PC-3 (cell line): ENCODE measurements around the gene KCNH6. TPM values are rescaled to one million over a fixed set of nuclear protein-coding genes. Genes with fewer than 3 reads are reported as not detected.

Experiments used
- ATAC-seq: fragments of 200-7000 bp; cut with Tn5 transposase; 2 replicates; pipeline ENCODE4 v1.9.1; 2020; ENCODE audit warnings: mild to moderate bottlenecking, moderate library complexity
- BruUV-seq: library from RNA; stranded (reverse); fragments of 400-500 nt; replicated peaks from 2 replicates; lab custom pipeline; 2021; lab: Mats Ljungman, UMichigan
- CTCF ChIA-PET: fragments of 300-600 bp; sonication (Branson Sonifier 250); formaldehyde crosslinking; loops from one replicate; lab custom pipeline; 2022; ENCODE audit warnings: antibody characterized with exemption; lab: Charles Lee
- POLR2A ChIA-PET: fragments of 300-600 bp; sonication (Branson Sonifier 250); formaldehyde crosslinking; loops from one replicate; lab custom pipeline; 2022; ENCODE audit warnings: antibody characterized with exemption; ENCODE audit not compliant: unreplicated experiment; lab: Charles Lee
- DNase-seq: peaks from one replicate; pipeline ENCODE4 v3.0.0-alpha.2; 2015
- H2AFZ ChIP-seq: fragments of 300-600 bp; sonication (generic); 2 replicates; pipeline ENCODE4 v1.6.0; 2016; ENCODE audit warnings: antibody characterized with exemption, low read length
- H3F3A ChIP-seq: fragments of 300-600 bp; sonication (generic); one replicate; pipeline ENCODE4 v1.6.0; 2017; ENCODE audit warnings: antibody characterized with exemption, low read length, control low read depth, mild to moderate bottlenecking; ENCODE audit not compliant: unreplicated experiment
- H3K27ac ChIP-seq: fragments of 300-600 bp; sonication (generic); 2 replicates; pipeline ENCODE4 v1.5.1; 2016; ENCODE audit warnings: mild to moderate bottlenecking, low read length
- H3K27me3 ChIP-seq: fragments of 300-600 bp; sonication (generic); 2 replicates; pipeline ENCODE4 v1.6.1; 2016; ENCODE audit warnings: low read length, mixed read lengths
- H3K36me3 ChIP-seq: fragments of 300-600 bp; sonication (generic); 2 replicates; pipeline ENCODE4 v1.6.1; 2016; ENCODE audit warnings: low read depth, mixed run types, low read length, mixed read lengths
- H3K4me1 ChIP-seq: fragments of 300-600 bp; sonication (generic); 2 replicates; pipeline ENCODE4 v1.5.1; 2016; ENCODE audit warnings: low read length; ENCODE audit not compliant: insufficient read depth
- H3K4me2 ChIP-seq: fragments of 300-600 bp; sonication (generic); 2 replicates; pipeline ENCODE4 v1.6.0; 2016; ENCODE audit warnings: low read length
- H3K4me3 ChIP-seq: fragments of 300-600 bp; sonication (generic); 2 replicates; pipeline ENCODE4 v1.5.1; 2016; ENCODE audit warnings: mild to moderate bottlenecking, low read length, mixed read lengths
- H3K79me2 ChIP-seq: fragments of 300-600 bp; sonication (generic); 2 replicates; pipeline ENCODE4 v1.6.1; 2017; ENCODE audit warnings: low read length, mixed read lengths
- H3K9ac ChIP-seq: fragments of 300-600 bp; sonication (generic); 2 replicates; pipeline ENCODE4 v1.6.0; 2016; ENCODE audit warnings: mild to moderate bottlenecking, low read length
- H3K9me2 ChIP-seq: fragments of 300-600 bp; sonication (generic); replicated peaks from 2 replicates; pipeline ENCODE4 v1.6.1; 2016; ENCODE audit warnings: mixed run types, low read length, mixed read lengths
- H3K9me3 ChIP-seq: fragments of 300-600 bp; sonication (generic); 2 replicates; pipeline ENCODE4 v1.6.1; 2016; ENCODE audit warnings: low read length, mixed read lengths
- H4K20me1 ChIP-seq: fragments of 300-600 bp; sonication (generic); 2 replicates; pipeline ENCODE4 v1.6.1; 2016; ENCODE audit warnings: low read length, mixed read lengths
- EZH2 ChIP-seq: fragments of 300-600 bp; sonication (generic); IDR thresholded peaks from one replicate; pipeline ENCODE4 v1.6.1; 2017; ENCODE audit warnings: antibody characterized with exemption, mild to moderate bottlenecking, low read length; ENCODE audit not compliant: unreplicated experiment
- EZH2phosphoT487 ChIP-seq: fragments of 300-600 bp; sonication (generic); IDR thresholded peaks from 2 replicates; pipeline ENCODE4 v1.6.1; 2018; ENCODE audit warnings: mild to moderate bottlenecking, antibody characterized with exemption, low read length, borderline replicate concordance
- intact Hi-C: fragments of 100-400 bp; cut with micrococcal nuclease; formaldehyde crosslinking; loops from 2 replicates; pipeline ENCODE4 v1.9.0; 2023
- total RNA-seq: library from RNA; depleted of rRNA; stranded (reverse); fragments of >200 nt; gene quantifications from 2 replicates; pipeline ENCODE4 v1.2.3, GENCODE V29; 2014
- TF ChIP-seq, protein P1 (sequence below): fragments of 300-600 bp; sonication (generic); conservative IDR thresholded peaks from 2 replicates; pipeline ENCODE4 v1.5.1; 2017; ENCODE audit warnings: antibody characterized with exemption, low read depth, mild to moderate bottlenecking, low read length

KCNH6 gene
- total RNA-seq, 1 experiment from 2014 or later: not detected

DNA sequence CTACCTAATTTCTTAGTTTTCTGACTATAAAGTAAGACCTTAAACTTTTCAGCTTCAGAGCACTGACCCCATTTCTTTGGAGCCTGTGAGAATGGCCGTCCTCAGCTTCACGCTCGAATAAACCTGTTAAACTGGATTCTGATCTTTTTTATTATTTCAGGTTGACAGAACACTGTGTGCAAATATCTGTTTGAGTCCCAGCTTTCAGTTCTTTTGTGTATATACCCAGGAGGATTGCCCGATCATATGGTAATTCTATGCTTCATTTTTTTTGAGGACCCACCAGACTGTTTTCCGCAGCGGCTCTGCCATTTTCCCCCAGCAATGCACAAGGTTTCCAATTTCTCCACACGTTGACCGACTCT, 19.8 kb upstream of the KCNH6 start:
- TF ChIP-seq EZH2phosphoT487: 0 out of 2 replicates have a peak, but pooled peaks have one; percentile 4
- TF ChIP-seq, protein P1, sequence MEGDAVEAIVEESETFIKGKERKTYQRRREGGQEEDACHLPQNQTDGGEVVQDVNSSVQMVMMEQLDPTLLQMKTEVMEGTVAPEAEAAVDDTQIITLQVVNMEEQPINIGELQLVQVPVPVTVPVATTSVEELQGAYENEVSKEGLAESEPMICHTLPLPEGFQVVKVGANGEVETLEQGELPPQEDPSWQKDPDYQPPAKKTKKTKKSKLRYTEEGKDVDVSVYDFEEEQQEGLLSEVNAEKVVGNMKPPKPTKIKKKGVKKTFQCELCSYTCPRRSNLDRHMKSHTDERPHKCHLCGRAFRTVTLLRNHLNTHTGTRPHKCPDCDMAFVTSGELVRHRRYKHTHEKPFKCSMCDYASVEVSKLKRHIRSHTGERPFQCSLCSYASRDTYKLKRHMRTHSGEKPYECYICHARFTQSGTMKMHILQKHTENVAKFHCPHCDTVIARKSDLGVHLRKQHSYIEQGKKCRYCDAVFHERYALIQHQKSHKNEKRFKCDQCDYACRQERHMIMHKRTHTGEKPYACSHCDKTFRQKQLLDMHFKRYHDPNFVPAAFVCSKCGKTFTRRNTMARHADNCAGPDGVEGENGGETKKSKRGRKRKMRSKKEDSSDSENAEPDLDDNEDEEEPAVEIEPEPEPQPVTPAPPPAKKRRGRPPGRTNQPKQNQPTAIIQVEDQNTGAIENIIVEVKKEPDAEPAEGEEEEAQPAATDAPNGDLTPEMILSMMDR: no peak
- no peak for TF ChIP-seq EZH2
- H3K27me3 ChIP-seq: peaks cover 19% of the 10 kb centered on the region; the same call in 1 of the 2 replicates
- no peaks in the 10 kb centered on the region for H3K9me3 ChIP-seq
- H3K9me2 ChIP-seq: no peaks in the 10 kb centered on the region
- ChIA-PET CTCF (interaction anchor here (0.6 kb wide), 1 partner anchor 97 kb away, joined by 3 read pairs; no protein-coding TSS in a partner anchor), POLR2A (interaction anchor here (0.7 kb wide), 1 partner anchor 23 kb away, joined by 3 read pairs; no protein-coding TSS in a partner anchor)
- peaks cover 5% of the 10 kb centered on the region; the same call in 1 of the 2 replicates for H3K4me1 ChIP-seq
- H3K79me2 ChIP-seq: no peaks in the 10 kb centered on the region
- DNase-seq (peak; percentile 54), ATAC-seq (peak; percentile 34; the same call in 1 of the 2 replicates)
- H2AFZ ChIP-seq: no peak overlapping the region
- H3F3A ChIP-seq: no peaks in the 10 kb centered on the region
- H3K4me2 ChIP-seq: peak overlapping the region; percentile 36
- no TSS peak for BruUV-seq
- H3K9ac ChIP-seq: no peak overlapping the region
- intact Hi-C loops: loop anchor here (2.0 kb wide), 1 partner anchor 47 kb away; the partner anchor contains the start of gene DCAF7
- 0 out of 2 replicates have a peak overlapping the region, but pooled peaks have one; percentile 17 for H3K4me3 ChIP-seq
- no peaks in the 10 kb centered on the region for H3K36me3 ChIP-seq
- no peaks in the 10 kb centered on the region for H4K20me1 ChIP-seq
- H3K27ac ChIP-seq: no peak overlapping the region

DNA sequence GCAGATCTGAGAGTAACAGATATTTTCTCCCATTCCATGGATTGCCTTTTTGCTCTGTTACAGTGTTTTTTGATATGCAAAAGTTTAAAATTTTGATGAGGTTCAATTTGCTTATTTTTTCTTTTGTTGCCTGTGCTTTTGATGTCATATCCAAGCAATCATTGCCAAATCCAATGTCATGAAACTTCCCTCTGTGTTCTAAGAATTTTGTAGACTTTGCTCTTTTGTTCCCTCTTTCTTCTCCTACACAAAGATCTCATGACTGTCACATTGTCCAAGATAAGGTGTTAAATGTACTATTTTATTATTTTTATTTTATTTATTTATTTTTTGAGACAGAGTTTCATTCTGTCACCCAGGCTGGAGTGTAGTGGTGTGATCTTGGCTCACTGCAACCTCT, 18.9 kb upstream of the KCNH6 start:
- no peak overlapping the region for H3K4me2 ChIP-seq
- H3K9me3 ChIP-seq: no peaks in the 10 kb centered on the region
- no peaks in the 10 kb centered on the region for H4K20me1 ChIP-seq
- no peak overlapping the region for H3K9ac ChIP-seq
- H3K36me3 ChIP-seq: no peaks in the 10 kb centered on the region
- ATAC-seq (no peak), DNase-seq (no peak)
- intact Hi-C loops: no loop called here
- POLR2A ChIA-PET: no interaction called here
- peaks cover 19% of the 10 kb centered on the region; the same call in 1 of the 2 replicates for H3K27me3 ChIP-seq
- H3K9me2 ChIP-seq: no peaks in the 10 kb centered on the region
- TF ChIP-seq EZH2: no peak
- TF ChIP-seq, protein P1: no peak
- no peak for TF ChIP-seq EZH2phosphoT487
- no peak overlapping the region for H3K27ac ChIP-seq
- no peak overlapping the region for H3K4me3 ChIP-seq
- no peaks in the 10 kb centered on the region for H3K79me2 ChIP-seq
- no peak overlapping the region for H2AFZ ChIP-seq
- CTCF ChIA-PET: no interaction called here
- BruUV-seq: no TSS peak
- H3K4me1 ChIP-seq: peaks cover 5% of the 10 kb centered on the region; the same call in 1 of the 2 replicates
- H3F3A ChIP-seq: no peaks in the 10 kb centered on the region

DNA sequence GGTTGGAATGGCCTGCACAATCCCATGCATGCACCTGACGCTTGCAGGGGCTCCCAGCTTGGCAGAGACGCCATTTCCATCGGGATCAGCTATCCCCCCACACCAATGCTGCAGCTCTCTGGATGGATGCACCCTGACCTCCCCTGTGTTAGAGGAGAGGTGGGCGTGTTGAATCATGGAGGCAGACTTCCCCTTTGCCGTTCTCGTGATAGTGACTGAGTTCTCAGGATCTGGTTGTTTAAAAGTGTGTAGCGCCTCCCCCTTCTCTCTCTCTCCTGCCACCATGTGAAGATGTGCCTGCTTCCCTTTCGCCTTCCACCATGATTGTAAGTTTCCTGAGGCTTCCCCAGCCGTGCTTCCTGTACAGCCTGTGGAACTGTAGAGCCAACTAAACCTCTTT, 17.8 kb upstream of the KCNH6 start:
- ATAC-seq: no peak
- Histone ChIP-seq H3F3A (no peaks in the 10 kb centered on the region), H3K36me3 (no peaks in the 10 kb centered on the region), H3K4me3 (no peak overlapping the region), H3K27ac (no peak overlapping the region), H3K9me3 (no peaks in the 10 kb centered on the region), H4K20me1 (no peaks in the 10 kb centered on the region), H3K9ac (no peak overlapping the region), H3K27me3 (peaks cover 19% of the 10 kb centered on the region; the same call in 1 of the 2 replicates), H3K79me2 (no peaks in the 10 kb centered on the region), H3K4me1 (peaks cover 5% of the 10 kb centered on the region; the same call in 1 of the 2 replicates), H3K9me2 (no peaks in the 10 kb centered on the region), H2AFZ (no peak overlapping the region), H3K4me2 (no peak overlapping the region)
- BruUV-seq: no TSS peak
- POLR2A ChIA-PET: interaction anchor here (0.7 kb wide), 1 partner anchor 387 kb away, joined by 4 read pairs; no protein-coding TSS in a partner anchor
- TF ChIP-seq, protein P1: no peak
- TF ChIP-seq EZH2 (no peak), EZH2phosphoT487 (no peak)
- CTCF ChIA-PET: no interaction called here
- DNase-seq: no peak
- intact Hi-C loops: no loop called here
